PC-3 (cell line): ENCODE results near the gene PNP. TPM values are rescaled to one million over a fixed set of nuclear protein-coding genes. Genes with fewer than 3 reads are reported as not detected.

Source experiments
- ATAC-seq: fragments of 200-7000 bp; cut with Tn5 transposase; 2 replicates; pipeline ENCODE4 v1.9.1; 2020; ENCODE audit warnings: mild to moderate bottlenecking, moderate library complexity
- Bru-seq: library from RNA; stranded (reverse); fragments of 400-500 nt; gene quantifications from one replicate; lab custom pipeline; 2021; lab: Mats Ljungman, UMichigan
- BruChase-seq, 2 experiments: library from RNA; stranded (reverse); fragments of 400-500 nt; gene quantifications; one replicate each; lab custom pipeline; 2021; lab: Mats Ljungman, UMichigan
- BruUV-seq: library from RNA; stranded (reverse); fragments of 400-500 nt; replicated peaks from 2 replicates; lab custom pipeline; 2021; lab: Mats Ljungman, UMichigan
- CTCF ChIA-PET: fragments of 300-600 bp; sonication (Branson Sonifier 250); formaldehyde crosslinking; loops from one replicate; lab custom pipeline; 2022; ENCODE audit warnings: antibody characterized with exemption; lab: Charles Lee
- POLR2A ChIA-PET: fragments of 300-600 bp; sonication (Branson Sonifier 250); formaldehyde crosslinking; loops from one replicate; lab custom pipeline; 2022; ENCODE audit warnings: antibody characterized with exemption; ENCODE audit not compliant: unreplicated experiment; lab: Charles Lee
- DNase-seq: peaks from one replicate; pipeline ENCODE4 v3.0.0-alpha.2; 2015
- H2AFZ ChIP-seq: fragments of 300-600 bp; sonication (generic); 2 replicates; pipeline ENCODE4 v1.6.0; 2016; ENCODE audit warnings: antibody characterized with exemption, low read length
- H3F3A ChIP-seq: fragments of 300-600 bp; sonication (generic); one replicate; pipeline ENCODE4 v1.6.0; 2017; ENCODE audit warnings: antibody characterized with exemption, low read length, control low read depth, mild to moderate bottlenecking; ENCODE audit not compliant: unreplicated experiment
- H3K27ac ChIP-seq: fragments of 300-600 bp; sonication (generic); 2 replicates; pipeline ENCODE4 v1.5.1; 2016; ENCODE audit warnings: mild to moderate bottlenecking, low read length
- H3K27me3 ChIP-seq: fragments of 300-600 bp; sonication (generic); 2 replicates; pipeline ENCODE4 v1.6.1; 2016; ENCODE audit warnings: low read length, mixed read lengths
- H3K36me3 ChIP-seq: fragments of 300-600 bp; sonication (generic); 2 replicates; pipeline ENCODE4 v1.6.1; 2016; ENCODE audit warnings: low read depth, mixed run types, low read length, mixed read lengths
- H3K4me1 ChIP-seq: fragments of 300-600 bp; sonication (generic); 2 replicates; pipeline ENCODE4 v1.5.1; 2016; ENCODE audit warnings: low read length; ENCODE audit not compliant: insufficient read depth
- H3K4me2 ChIP-seq: fragments of 300-600 bp; sonication (generic); 2 replicates; pipeline ENCODE4 v1.6.0; 2016; ENCODE audit warnings: low read length
- H3K4me3 ChIP-seq: fragments of 300-600 bp; sonication (generic); 2 replicates; pipeline ENCODE4 v1.5.1; 2016; ENCODE audit warnings: mild to moderate bottlenecking, low read length, mixed read lengths
- H3K79me2 ChIP-seq: fragments of 300-600 bp; sonication (generic); 2 replicates; pipeline ENCODE4 v1.6.1; 2017; ENCODE audit warnings: low read length, mixed read lengths
- H3K9ac ChIP-seq: fragments of 300-600 bp; sonication (generic); 2 replicates; pipeline ENCODE4 v1.6.0; 2016; ENCODE audit warnings: mild to moderate bottlenecking, low read length
- H3K9me2 ChIP-seq: fragments of 300-600 bp; sonication (generic); replicated peaks from 2 replicates; pipeline ENCODE4 v1.6.1; 2016; ENCODE audit warnings: mixed run types, low read length, mixed read lengths
- H3K9me3 ChIP-seq: fragments of 300-600 bp; sonication (generic); 2 replicates; pipeline ENCODE4 v1.6.1; 2016; ENCODE audit warnings: low read length, mixed read lengths
- H4K20me1 ChIP-seq: fragments of 300-600 bp; sonication (generic); 2 replicates; pipeline ENCODE4 v1.6.1; 2016; ENCODE audit warnings: low read length, mixed read lengths
- EZH2 ChIP-seq: fragments of 300-600 bp; sonication (generic); IDR thresholded peaks from one replicate; pipeline ENCODE4 v1.6.1; 2017; ENCODE audit warnings: antibody characterized with exemption, mild to moderate bottlenecking, low read length; ENCODE audit not compliant: unreplicated experiment
- EZH2phosphoT487 ChIP-seq: fragments of 300-600 bp; sonication (generic); IDR thresholded peaks from 2 replicates; pipeline ENCODE4 v1.6.1; 2018; ENCODE audit warnings: mild to moderate bottlenecking, antibody characterized with exemption, low read length, borderline replicate concordance
- intact Hi-C: fragments of 100-400 bp; cut with micrococcal nuclease; formaldehyde crosslinking; loops from 2 replicates; pipeline ENCODE4 v1.9.0; 2023
- long read RNA-seq: library from polyadenylated mRNA; unstranded; transcript quantifications from one replicate; pipeline ENCODE4 v2.0.0, GENCODE V29; 2021; ENCODE audit not compliant: unreplicated experiment
- total RNA-seq: library from RNA; depleted of rRNA; stranded (reverse); fragments of >200 nt; gene quantifications from 2 replicates; pipeline ENCODE4 v1.2.3, GENCODE V29; 2014; rRNA removed
- TF ChIP-seq, protein P1 (sequence below): fragments of 300-600 bp; sonication (generic); conservative IDR thresholded peaks from 2 replicates; pipeline ENCODE4 v1.5.1; 2017; ENCODE audit warnings: antibody characterized with exemption, low read depth, mild to moderate bottlenecking, low read length

The PNP gene
- 108 and 118 TPM in 2 replicates for total RNA-seq
- Bru-seq, nascent RNA, result percentile 92 among the genes with signal in this experiment
- BruChase-seq, experiment 1, labeled RNA remaining after a 6-hour chase, result percentile 95 among the genes with signal in this experiment
- percentile 90 among the genes with signal in this experiment for BruChase-seq, experiment 2, labeled RNA remaining after a 2-hour chase
- long read RNA-seq, transcript PNP-201 (6 exons, 1,509 nt), result major isoform, 26 of 37 reads
- long read RNA-seq, partial matches to known transcripts, result 5 of 37 reads
- long read RNA-seq, other reads (novel, unspliced or antisense), result 2 of 37 reads

DNA sequence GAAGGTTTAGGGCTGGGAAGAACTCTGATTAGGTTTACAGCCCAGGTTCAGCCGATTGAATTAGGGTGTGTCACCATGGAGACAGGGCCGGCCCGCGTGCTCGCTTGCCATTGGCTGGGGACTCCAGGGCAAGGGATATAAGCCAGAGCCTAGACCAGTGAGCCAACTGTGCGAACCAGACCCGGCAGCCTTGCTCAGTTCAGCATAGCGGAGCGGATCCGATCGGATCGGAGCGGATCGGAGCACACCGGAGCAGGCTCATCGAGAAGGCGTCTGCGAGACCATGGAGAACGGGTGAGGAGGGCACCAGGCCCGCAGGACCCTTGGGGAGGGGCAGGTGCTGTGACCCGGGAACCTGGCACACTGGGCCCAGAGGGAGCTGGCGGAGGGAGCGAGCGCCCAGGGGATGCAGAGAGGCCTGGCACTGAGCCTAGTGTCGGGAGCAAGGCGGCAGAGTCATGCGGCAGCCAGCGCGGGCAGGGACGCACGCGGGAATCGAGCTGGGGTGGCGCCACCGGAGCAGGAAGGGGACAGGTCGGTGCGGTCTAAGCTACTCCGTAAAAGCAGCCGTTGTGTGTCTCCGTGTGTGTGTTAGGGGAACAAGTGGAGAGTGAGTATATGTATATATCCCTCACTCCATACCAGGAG, at the start of gene PNP:
Gene PNP, plus strand, starts transcription at position 165 of the 648 bp plus-strand sequence. Its CDS starts 119 bp downstream, at position 284.
- CTCF ChIA-PET, result interaction anchor here (1.4 kb wide), 1 partner anchor 8 kb away, joined by 4 read pairs; the partner anchor contains the start of gene PIP4P1
- intact Hi-C loops, result loop anchor here (1.0 to 5.0 kb wide), 2 partner anchors 8 to 138 kb away; partner anchors contain the start of gene PIP4P1
- BruUV-seq, result TSS peak; percentile 54
- Histone ChIP-seq H3K9me3 (no peaks in the 10 kb centered on the region), H3K27me3 (no peaks in the 10 kb centered on the region), H3K79me2 (peaks cover 49% of the 10 kb centered on the region), H3F3A (no peaks in the 10 kb centered on the region), H3K4me1 (peaks cover 18% of the 10 kb centered on the region), H3K4me3 (peak within 1 kb of the TSS; percentile 92), H3K27ac (peak within 1 kb of the TSS; percentile 80), H4K20me1 (peaks cover 37% of the 10 kb centered on the region), H2AFZ (peak within 1 kb of the TSS; percentile 84), H3K9me2 (no peaks in the 10 kb centered on the region), H3K9ac (peak within 1 kb of the TSS; percentile 91), H3K36me3 (peaks cover 22% of the 10 kb centered on the region), H3K4me2 (peak within 1 kb of the TSS; percentile 97)
- peak; percentile 94 for ATAC-seq
- DNase-seq, result peak; percentile 92
- no peak for TF ChIP-seq EZH2
- TF ChIP-seq, protein P1, sequence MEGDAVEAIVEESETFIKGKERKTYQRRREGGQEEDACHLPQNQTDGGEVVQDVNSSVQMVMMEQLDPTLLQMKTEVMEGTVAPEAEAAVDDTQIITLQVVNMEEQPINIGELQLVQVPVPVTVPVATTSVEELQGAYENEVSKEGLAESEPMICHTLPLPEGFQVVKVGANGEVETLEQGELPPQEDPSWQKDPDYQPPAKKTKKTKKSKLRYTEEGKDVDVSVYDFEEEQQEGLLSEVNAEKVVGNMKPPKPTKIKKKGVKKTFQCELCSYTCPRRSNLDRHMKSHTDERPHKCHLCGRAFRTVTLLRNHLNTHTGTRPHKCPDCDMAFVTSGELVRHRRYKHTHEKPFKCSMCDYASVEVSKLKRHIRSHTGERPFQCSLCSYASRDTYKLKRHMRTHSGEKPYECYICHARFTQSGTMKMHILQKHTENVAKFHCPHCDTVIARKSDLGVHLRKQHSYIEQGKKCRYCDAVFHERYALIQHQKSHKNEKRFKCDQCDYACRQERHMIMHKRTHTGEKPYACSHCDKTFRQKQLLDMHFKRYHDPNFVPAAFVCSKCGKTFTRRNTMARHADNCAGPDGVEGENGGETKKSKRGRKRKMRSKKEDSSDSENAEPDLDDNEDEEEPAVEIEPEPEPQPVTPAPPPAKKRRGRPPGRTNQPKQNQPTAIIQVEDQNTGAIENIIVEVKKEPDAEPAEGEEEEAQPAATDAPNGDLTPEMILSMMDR, result no peak
- TF ChIP-seq EZH2phosphoT487, result no peak
- POLR2A ChIA-PET, result interaction anchor here (0.9 to 1.1 kb wide), 2 partner anchors 8 to 126 kb away, joined by 7 read pairs; partner anchors contain the start of genes PARP2 and PIP4P1

DNA sequence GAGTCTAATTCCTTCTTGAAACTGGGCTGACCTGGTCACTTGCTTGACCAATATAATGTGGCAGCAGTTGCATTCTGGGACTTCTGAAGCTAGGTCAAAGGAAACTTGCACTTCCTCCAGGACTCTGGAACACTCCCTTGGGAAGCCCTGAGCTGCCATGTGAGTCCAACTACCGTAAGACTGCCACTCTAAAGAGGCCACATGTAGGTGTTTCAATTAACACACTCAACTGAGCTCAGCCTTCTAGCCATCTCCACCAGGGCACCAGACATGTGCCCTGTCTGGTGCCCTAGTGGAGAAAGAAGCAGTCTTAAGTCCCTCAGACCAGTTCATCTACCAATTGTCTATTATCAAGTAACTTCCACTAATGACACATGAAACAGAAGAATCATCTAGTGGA, 49.8 kb upstream of the PNP start:
- no peaks in the 10 kb centered on the region for H3K79me2 ChIP-seq
- no peak overlapping the region for H3K9ac ChIP-seq
- BruUV-seq, result no TSS peak
- ATAC-seq (0 out of 2 replicates have a peak, but pooled peaks have one; percentile 14), DNase-seq (peak; percentile 45)
- no peaks in the 10 kb centered on the region for H3K9me3 ChIP-seq
- H3K4me1 ChIP-seq, result peaks cover 23% of the 10 kb centered on the region
- H2AFZ ChIP-seq, result no peak overlapping the region
- TF ChIP-seq EZH2phosphoT487, result no peak
- TF ChIP-seq EZH2, result no peak
- TF ChIP-seq, protein P1, result no peak
- ChIA-PET POLR2A (no interaction called here), CTCF (no interaction called here)
- H3K9me2 ChIP-seq, result no peaks in the 10 kb centered on the region
- H3K4me2 ChIP-seq, result no peak overlapping the region
- H3K27ac ChIP-seq, result no peak overlapping the region
- H3K4me3 ChIP-seq, result no peak overlapping the region
- H4K20me1 ChIP-seq, result no peaks in the 10 kb centered on the region
- intact Hi-C loops, result no loop called here
- H3K36me3 ChIP-seq, result no peaks in the 10 kb centered on the region
- no peaks in the 10 kb centered on the region for H3K27me3 ChIP-seq
- H3F3A ChIP-seq, result peaks cover 3% of the 10 kb centered on the region
